HFFc6 (cell line): ENCODE results near the gene GPHN. TPM values are rescaled to one million over a fixed set of nuclear protein-coding genes. Genes with fewer than 3 reads are reported as not detected.

Experiments
- DNase-seq: peaks from one replicate; pipeline ENCODE4 v3.0.0-alpha.2; 2018
- H3K27ac Mint-ChIP-seq: 2 replicates; pipeline ENCODE4 v1.8.0; 2020; ENCODE audit warnings: mild to moderate bottlenecking, mixed read lengths
- H3K27me3 Mint-ChIP-seq: 2 replicates; pipeline ENCODE4 v1.8.0; 2021; ENCODE audit warnings: mild to moderate bottlenecking, moderate library complexity, mixed read lengths; ENCODE audit not compliant: insufficient read depth
- H3K36me3 Mint-ChIP-seq: 2 replicates; pipeline ENCODE4 v1.8.0; 2021; ENCODE audit warnings: low read depth, mixed read lengths
- H3K4me1 Mint-ChIP-seq: 2 replicates; pipeline ENCODE4 v1.8.0; 2020; ENCODE audit warnings: low read depth, mixed read lengths
- H3K4me3 Mint-ChIP-seq: 2 replicates; pipeline ENCODE4 v1.8.0; 2020; ENCODE audit warnings: mild to moderate bottlenecking, moderate library complexity, mixed read lengths
- H3K9me3 Mint-ChIP-seq: 2 replicates; pipeline ENCODE4 v1.8.0; 2020; ENCODE audit warnings: mild to moderate bottlenecking, mixed read lengths
- total RNA-seq, 6 experiments: library from RNA; stranded (reverse); fragmentation: NEBNext Ultra II Directional; extraction: Animal tissue kit (Norgen Biotek cat#: 25700); gene quantifications; 2 replicates in 1 of 6; 3 replicates in 5 of 6; pipeline ENCODE4 v1.2.3, GENCODE V29; 2021
- TF ChIP-seq, protein P1 (sequence below): fragments of 200-600 bp; sonication (generic); IDR thresholded peaks from 2 replicates; pipeline ENCODE4 v1.5.0; 2021; ENCODE audit warnings: antibody characterized with exemption, mild to moderate bottlenecking

Gene GPHN
- total RNA-seq, 6 experiments from 2014 or later: 11.2 to 16.4 (median 15.0) TPM

GRCh38 chr14:67133595-67134441 lies 625.9 kb downstream of the GPHN start:
- Mint-ChIP-seq H3K36me3 (no peaks in the 10 kb centered on the region), H3K4me1 (peaks cover 28% of the 10 kb centered on the region), H3K27me3 (no peaks in the 10 kb centered on the region), H3K27ac (no peak overlapping the region), H3K9me3 (no peaks in the 10 kb centered on the region), H3K4me3 (no peak overlapping the region)
- TF ChIP-seq, protein P1, sequence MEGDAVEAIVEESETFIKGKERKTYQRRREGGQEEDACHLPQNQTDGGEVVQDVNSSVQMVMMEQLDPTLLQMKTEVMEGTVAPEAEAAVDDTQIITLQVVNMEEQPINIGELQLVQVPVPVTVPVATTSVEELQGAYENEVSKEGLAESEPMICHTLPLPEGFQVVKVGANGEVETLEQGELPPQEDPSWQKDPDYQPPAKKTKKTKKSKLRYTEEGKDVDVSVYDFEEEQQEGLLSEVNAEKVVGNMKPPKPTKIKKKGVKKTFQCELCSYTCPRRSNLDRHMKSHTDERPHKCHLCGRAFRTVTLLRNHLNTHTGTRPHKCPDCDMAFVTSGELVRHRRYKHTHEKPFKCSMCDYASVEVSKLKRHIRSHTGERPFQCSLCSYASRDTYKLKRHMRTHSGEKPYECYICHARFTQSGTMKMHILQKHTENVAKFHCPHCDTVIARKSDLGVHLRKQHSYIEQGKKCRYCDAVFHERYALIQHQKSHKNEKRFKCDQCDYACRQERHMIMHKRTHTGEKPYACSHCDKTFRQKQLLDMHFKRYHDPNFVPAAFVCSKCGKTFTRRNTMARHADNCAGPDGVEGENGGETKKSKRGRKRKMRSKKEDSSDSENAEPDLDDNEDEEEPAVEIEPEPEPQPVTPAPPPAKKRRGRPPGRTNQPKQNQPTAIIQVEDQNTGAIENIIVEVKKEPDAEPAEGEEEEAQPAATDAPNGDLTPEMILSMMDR: peak; percentile 23; the same call in 1 of the 2 replicates
- DNase-seq: no peak

DNA sequence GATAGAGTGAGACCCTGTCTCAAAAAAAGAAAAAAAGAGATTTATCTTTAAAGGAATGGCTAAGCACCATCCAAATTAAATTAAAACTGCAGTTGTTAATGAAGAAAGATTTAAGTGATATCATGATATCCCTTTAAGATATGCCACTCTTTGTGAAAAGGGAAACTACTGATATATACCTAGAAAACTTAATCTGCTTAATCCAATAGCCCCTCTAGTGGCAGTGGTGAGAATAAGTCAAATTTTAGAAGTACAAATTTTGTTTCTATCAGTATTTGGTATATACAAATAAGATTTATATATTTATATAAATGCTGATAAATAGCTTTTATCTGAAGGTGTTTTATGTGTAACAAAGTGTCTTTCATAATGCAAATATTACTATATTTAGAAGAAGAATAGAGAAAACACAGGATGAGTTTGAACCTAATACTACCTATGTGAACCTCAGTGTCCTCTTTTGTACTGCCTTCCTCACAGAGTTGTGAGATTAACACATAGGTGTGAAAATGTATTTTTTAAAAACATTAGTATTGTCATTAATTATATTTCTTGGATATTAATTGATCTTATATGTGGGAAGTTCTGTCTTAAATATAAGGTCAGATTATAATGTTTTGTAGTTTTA lies 629.9 kb downstream of the GPHN start:
- Mint-ChIP-seq H3K27me3 (no peaks in the 10 kb centered on the region), H3K27ac (no peak overlapping the region), H3K9me3 (no peaks in the 10 kb centered on the region), H3K36me3 (no peaks in the 10 kb centered on the region), H3K4me1 (peaks cover 28% of the 10 kb centered on the region), H3K4me3 (no peak overlapping the region)
- DNase-seq: peak; percentile 29
- TF ChIP-seq, protein P1: peak; percentile 83

DNA sequence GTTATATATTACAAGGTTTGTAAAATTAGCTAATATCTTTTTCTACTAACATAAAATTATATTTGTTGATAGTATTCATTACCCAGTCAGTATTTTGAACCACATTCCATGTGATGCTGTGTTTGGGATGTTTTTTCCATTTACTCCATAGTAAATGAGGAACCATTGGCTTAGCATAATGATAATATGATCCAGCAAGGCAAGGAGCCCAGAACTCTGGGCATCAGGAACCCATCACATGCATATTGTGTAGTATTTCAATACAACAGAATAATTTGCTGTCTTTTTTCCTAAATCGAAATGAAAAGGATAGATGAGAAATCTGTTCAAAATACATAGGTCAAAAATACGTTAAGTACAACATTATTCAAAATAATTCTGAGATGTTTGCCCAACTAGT lies 632.6 kb downstream of the GPHN start:
- no peaks in the 10 kb centered on the region for H3K27me3 Mint-ChIP-seq
- H3K27ac Mint-ChIP-seq: no peak overlapping the region
- H3K36me3 Mint-ChIP-seq: no peaks in the 10 kb centered on the region
- TF ChIP-seq, protein P1: no peak
- peaks cover 11% of the 10 kb centered on the region for H3K4me1 Mint-ChIP-seq
- DNase-seq: no peak
- no peaks in the 10 kb centered on the region for H3K9me3 Mint-ChIP-seq
- H3K4me3 Mint-ChIP-seq: no peak overlapping the region

- Mint-ChIP-seq H3K4me1 (peaks cover 3% of the 10 kb centered on the region), H3K27me3 (no peaks in the 10 kb centered on the region), H3K4me3 (no peak overlapping the region), H3K36me3 (no peaks in the 10 kb centered on the region), H3K27ac (no peak overlapping the region), H3K9me3 (no peaks in the 10 kb centered on the region)
- TF ChIP-seq, protein P1: no peak
- no peak for DNase-seq
Observed at GRCh38 chr14:67141146-67141900, 633.4 kb downstream of the GPHN start.

GRCh38 chr14:67151082-67151666 lies 643.2 kb downstream of the GPHN start:
- no peak overlapping the region for H3K27ac Mint-ChIP-seq
- no peaks in the 10 kb centered on the region for H3K36me3 Mint-ChIP-seq
- 0 out of 2 replicates have a peak, but pooled peaks cover 5% of the 10 kb centered on the region for H3K4me1 Mint-ChIP-seq
- DNase-seq: no peak
- no peak overlapping the region for H3K4me3 Mint-ChIP-seq
- no peaks in the 10 kb centered on the region for H3K27me3 Mint-ChIP-seq
- TF ChIP-seq, protein P1: peak; percentile 75
- no peaks in the 10 kb centered on the region for H3K9me3 Mint-ChIP-seq
